ENCODE measurements around the gene ITGB1. TPM values are rescaled to one million over a fixed set of nuclear protein-coding genes. Genes with fewer than 3 reads are reported as not detected.
"Not testable (repeated sequence)": the region's sequence is repeated elsewhere in the genome, so short reads cannot be mapped to it uniquely, and the experiment has no call there.

ITGB1 gene
- total RNA-seq, result 943 and 946 TPM in 2 replicates
- long read RNA-seq, transcript ITGB1-202 (16 exons, 3,784 nt), result minor isoform, 9 of 2,500 reads
- long read RNA-seq, transcript ITGB1-201 (16 exons, 3,640 nt), result major isoform, 1,883 of 2,500 reads
- long read RNA-seq, partial matches to known transcripts, result 537 of 2,500 reads
- long read RNA-seq, other reads (novel, unspliced or antisense), result 70 of 2,500 reads

- Mint-ChIP-seq H3K27ac (ENCODE audit: unreplicated experiment) (peak within 1 kb of the TSS; percentile 94), H3K27me3 (ENCODE audit: unreplicated experiment) (no peaks in the 10 kb centered on the region), H3K36me3 (ENCODE audit: unreplicated experiment) (no peaks in the 10 kb centered on the region), H3K4me3 (ENCODE audit: unreplicated experiment) (peak within 1 kb of the TSS; percentile 84), H3K4me1 (ENCODE audit: unreplicated experiment) (peaks cover 74% of the 10 kb centered on the region), H3K9me3 (ENCODE audit: unreplicated experiment) (no peaks in the 10 kb centered on the region)
- DNase-seq (ENCODE audit: extremely low spot score, unreplicated experiment), result peak; percentile 99
- no peak for TF ChIP-seq CTCF (IDR thresholded peaks at IDR 0.05)
These were observed at the start of gene ITGB1 for GRCh38 chr10:32958085-32959005. Gene ITGB1 (minus strand): TSS chr10:32958230. CDS start chr10:32935558, 22,672 bp downstream.

GRCh38 chr10:33006342-33006887 lies 48.4 kb upstream of the ITGB1 start:
- peak overlapping the region; percentile 95 for H3K27ac Mint-ChIP-seq (ENCODE audit: unreplicated experiment)

GRCh38 chr10:33005322-33006301 lies 47.6 kb upstream of the ITGB1 start:
- Mint-ChIP-seq H3K9me3 (ENCODE audit: unreplicated experiment) (no peaks in the 10 kb centered on the region), H3K4me1 (ENCODE audit: unreplicated experiment) (peaks cover 31% of the 10 kb centered on the region), H3K27me3 (ENCODE audit: unreplicated experiment) (no peaks in the 10 kb centered on the region), H3K4me3 (ENCODE audit: unreplicated experiment) (peak overlapping the region; percentile 81), H3K36me3 (ENCODE audit: unreplicated experiment) (no peaks in the 10 kb centered on the region), H3K27ac (ENCODE audit: unreplicated experiment) (peak overlapping the region; percentile 95)
- no peak for TF ChIP-seq CTCF (IDR thresholded peaks at IDR 0.05)
- DNase-seq (ENCODE audit: extremely low spot score, unreplicated experiment), result peak; percentile 92

More at GRCh38 chr10:33006342-33006887, 48.4 kb upstream of the ITGB1 start:
- no peak for DNase-seq (ENCODE audit: extremely low spot score, unreplicated experiment)
- Mint-ChIP-seq H3K4me3 (ENCODE audit: unreplicated experiment) (peak overlapping the region; percentile 20), H3K27me3 (ENCODE audit: unreplicated experiment) (no peaks in the 10 kb centered on the region), H3K4me1 (ENCODE audit: unreplicated experiment) (peaks cover 33% of the 10 kb centered on the region), H3K9me3 (ENCODE audit: unreplicated experiment) (no peaks in the 10 kb centered on the region), H3K36me3 (ENCODE audit: unreplicated experiment) (no peaks in the 10 kb centered on the region)
- TF ChIP-seq CTCF (IDR thresholded peaks at IDR 0.05), result no peak

GRCh38 chr10:33001908-33002492 lies 44.0 kb upstream of the ITGB1 start:
- peaks cover 5% of the 10 kb centered on the region for H3K36me3 Mint-ChIP-seq (ENCODE audit: unreplicated experiment)
- no peak overlapping the region for H3K4me3 Mint-ChIP-seq (ENCODE audit: unreplicated experiment)
- DNase-seq (ENCODE audit: extremely low spot score, unreplicated experiment), result no peak
- H3K4me1 Mint-ChIP-seq (ENCODE audit: unreplicated experiment), result peaks cover 21% of the 10 kb centered on the region
- TF ChIP-seq CTCF (IDR thresholded peaks at IDR 0.05), result no peak
- no peak overlapping the region for H3K27ac Mint-ChIP-seq (ENCODE audit: unreplicated experiment)
- H3K27me3 Mint-ChIP-seq (ENCODE audit: unreplicated experiment), result no peaks in the 10 kb centered on the region
- peaks cover 10% of the 10 kb centered on the region for H3K9me3 Mint-ChIP-seq (ENCODE audit: unreplicated experiment)

GRCh38 chr10:32998060-32998581 lies 40.1 kb upstream of the ITGB1 start:
- DNase-seq (ENCODE audit: extremely low spot score, unreplicated experiment); H3K36me3 Mint-ChIP-seq (ENCODE audit: unreplicated experiment); H3K9me3 Mint-ChIP-seq (ENCODE audit: unreplicated experiment); H3K27me3 Mint-ChIP-seq (ENCODE audit: unreplicated experiment); H3K27ac Mint-ChIP-seq (ENCODE audit: unreplicated experiment); H3K4me3 Mint-ChIP-seq (ENCODE audit: unreplicated experiment): not testable (repeated sequence)
- peaks cover 16% of the 10 kb centered on the region for H3K4me1 Mint-ChIP-seq (ENCODE audit: unreplicated experiment)
